HG03097 (cell line): Measurements from ENCODE around the gene GRID1.

ENCODE experiments used
- ATAC-seq: cut with Tn5 transposase; IDR thresholded peaks from one replicate; pipeline ENCODE4 v1.9.1; 2021; ENCODE audit not compliant: unreplicated experiment, low FRiP score

GRID1 gene

DNA sequence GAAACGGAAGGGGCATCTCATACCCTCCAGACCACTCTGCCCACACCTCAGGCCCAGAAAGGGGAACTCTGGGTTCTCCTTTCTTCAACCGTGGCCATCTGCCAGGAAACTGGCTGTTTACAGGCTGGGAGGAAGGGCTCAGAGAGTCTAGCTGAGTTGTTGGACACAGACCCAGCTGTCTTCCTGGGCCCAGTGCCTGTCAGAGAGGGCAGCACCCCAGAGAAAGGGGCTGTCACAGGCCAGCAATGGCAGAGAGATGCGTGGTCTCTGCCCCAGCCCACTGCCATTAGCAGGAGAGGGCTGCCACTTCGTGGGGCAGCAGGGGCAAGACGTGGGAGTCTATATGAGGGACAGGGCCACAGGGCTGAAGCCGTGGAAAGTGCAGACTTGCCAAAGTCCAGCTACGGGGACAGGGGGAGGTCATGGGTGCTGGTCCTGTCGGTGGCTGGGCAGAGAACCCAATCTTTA lies 11.0 kb downstream of the GRID1 start:
- no peak for ATAC-seq

DNA sequence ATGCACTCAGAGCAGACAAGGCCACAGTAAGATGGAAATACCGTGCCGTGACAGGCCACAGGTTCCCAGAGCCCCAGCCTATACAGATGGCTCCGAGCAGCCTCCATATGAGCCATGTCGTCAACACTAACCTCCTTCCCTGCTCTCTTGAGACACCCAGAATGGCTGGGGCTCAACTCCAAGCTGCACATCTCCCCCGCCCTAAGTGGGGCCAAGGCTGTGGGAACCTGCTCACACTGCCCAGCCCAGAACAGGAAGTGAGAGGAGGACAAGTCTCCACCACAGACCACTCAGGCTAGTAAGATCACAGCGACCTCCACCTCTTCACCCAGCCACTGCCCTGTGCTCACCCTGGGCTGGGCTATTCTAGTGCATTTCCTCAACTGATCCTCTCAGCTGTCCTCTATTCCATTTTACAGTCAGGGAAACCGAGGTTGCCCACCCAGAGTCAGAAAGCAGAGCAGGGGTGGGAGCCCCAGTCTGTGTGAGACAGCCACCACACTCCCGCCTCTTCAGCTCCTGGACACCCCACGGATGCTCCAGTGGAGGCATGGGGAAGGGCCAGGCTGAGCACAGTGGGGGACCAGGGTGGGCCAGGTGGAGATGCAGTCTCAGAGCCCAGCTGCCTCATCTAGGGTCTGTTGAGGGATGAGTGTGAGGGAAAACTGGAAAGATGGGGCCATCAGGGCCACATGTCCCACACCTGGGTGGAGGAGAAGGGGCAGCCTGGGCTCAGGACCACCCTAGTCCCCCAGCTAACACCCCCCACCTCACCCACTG lies 11.6 kb downstream of the GRID1 start:
- ATAC-seq: no peak

DNA sequence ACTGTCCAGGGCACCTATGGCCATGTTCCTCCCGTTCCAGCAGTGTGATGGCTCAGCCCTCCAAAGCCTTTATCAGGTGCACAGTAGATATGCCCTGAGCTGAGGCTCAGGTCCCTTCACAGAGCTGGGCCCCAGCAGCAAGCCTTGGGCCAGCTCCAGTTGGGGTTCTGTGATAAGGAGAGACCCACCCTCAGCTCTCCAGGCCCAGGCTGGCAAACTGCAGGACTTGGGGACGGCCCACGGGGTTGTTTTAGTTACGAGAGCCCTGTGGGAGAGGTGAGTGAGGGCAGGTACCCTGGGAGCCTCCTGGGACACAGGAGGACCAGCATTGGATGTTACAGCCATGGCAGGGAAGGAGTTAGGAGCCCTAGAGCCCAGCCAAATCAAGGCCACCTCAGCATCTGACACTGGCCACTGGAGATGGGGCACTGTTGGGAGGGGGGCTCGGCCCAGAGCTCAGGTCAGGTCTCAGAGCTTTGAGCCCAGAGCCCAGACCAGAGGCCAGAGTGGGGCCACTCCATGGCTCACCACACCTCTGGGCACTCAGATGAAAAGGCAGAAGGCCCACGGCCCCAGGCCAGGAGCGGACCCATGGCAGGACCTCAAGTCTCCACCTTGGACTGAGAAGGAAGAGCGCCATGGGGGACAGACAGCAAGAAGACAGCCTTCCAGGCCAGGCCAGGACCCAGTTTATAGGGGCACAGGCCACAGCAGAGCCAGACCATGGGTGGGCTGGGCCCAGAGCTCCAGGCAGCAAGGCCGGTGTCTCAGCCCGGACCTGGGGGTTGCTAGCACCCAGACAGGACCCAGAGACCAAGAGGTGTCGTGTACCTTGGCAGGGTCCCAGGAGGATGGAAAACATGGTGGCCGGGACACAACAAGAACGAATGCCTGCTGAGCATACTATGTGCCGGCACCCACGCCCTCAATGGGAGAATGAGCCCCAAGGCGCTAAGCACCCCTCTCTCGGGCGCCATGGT lies 12.8 kb downstream of the GRID1 start:
- ATAC-seq: no peak

DNA sequence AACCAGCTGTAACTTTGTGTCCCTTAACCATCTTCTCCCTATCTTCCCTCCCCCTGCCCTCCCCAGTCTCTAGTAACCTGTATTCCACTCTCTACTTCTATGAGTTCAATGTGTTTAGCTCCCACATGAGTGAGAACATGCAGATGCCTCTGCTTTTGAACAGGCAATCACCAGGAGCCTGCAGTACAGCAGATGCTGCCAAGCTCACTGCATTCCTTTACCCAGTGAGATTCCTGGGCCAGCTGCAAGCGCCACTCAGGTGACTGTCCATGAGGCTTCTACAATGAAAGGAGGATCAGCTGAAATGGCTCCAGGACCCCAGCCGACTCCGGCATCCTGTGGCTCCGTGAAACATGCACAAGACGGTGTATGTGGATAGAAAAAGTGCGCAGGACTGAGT lies 15.7 kb downstream of the GRID1 start:
- no peak for ATAC-seq

DNA sequence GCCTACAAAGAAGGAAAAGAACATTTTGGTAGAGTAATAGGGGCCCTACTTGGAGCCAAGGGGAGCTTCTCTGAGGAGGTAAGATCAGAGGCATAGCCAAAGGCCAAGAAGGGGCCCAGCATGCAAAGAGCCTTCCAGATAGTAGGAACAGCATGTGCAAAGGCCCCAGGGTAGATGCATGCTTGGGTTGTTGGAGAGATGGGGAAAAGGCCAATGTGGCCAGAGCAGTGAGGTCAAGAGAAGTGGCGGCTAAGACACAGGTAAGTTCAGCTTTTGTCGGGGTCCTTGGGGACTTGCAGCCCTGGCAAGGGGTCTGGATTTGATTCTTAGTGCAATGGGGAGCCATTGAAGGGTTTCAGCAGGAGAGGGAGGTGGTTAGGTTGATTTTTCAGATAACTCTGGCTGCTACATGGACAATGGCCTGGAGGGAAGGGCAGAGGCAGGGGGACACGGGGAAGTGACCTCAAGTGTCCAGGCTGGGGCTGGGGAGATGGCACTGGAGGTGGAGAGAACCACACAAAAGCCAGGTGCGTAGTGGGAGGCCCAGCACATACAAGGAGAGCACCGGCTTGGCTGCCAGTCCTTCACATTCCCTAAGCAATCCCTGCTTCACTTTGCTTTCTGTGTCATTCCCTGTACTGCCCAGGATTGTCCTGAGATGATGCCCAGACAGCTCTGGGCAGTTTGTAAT lies 16.5 kb downstream of the GRID1 start:
- ATAC-seq: no peak

DNA sequence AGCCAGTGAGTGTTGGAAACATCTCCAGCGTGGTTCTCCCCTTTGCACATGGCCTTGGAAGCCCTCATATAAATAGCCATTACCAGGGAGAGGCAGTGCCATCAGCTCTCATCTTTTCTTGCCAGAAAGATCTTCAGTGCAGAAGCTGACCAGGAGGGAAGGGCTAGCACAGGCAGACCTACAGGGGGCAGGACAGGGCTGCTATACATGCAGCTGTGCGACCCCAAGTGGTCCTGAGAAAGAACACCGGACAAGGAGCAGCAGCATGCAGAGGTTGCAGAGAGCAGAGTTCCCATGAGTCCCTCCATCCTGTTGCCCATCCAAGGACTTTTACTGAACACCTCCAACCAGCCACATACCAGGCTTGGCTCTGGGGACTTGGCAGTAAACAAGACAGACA lies 17.1 kb downstream of the GRID1 start:
- ATAC-seq: no peak

DNA sequence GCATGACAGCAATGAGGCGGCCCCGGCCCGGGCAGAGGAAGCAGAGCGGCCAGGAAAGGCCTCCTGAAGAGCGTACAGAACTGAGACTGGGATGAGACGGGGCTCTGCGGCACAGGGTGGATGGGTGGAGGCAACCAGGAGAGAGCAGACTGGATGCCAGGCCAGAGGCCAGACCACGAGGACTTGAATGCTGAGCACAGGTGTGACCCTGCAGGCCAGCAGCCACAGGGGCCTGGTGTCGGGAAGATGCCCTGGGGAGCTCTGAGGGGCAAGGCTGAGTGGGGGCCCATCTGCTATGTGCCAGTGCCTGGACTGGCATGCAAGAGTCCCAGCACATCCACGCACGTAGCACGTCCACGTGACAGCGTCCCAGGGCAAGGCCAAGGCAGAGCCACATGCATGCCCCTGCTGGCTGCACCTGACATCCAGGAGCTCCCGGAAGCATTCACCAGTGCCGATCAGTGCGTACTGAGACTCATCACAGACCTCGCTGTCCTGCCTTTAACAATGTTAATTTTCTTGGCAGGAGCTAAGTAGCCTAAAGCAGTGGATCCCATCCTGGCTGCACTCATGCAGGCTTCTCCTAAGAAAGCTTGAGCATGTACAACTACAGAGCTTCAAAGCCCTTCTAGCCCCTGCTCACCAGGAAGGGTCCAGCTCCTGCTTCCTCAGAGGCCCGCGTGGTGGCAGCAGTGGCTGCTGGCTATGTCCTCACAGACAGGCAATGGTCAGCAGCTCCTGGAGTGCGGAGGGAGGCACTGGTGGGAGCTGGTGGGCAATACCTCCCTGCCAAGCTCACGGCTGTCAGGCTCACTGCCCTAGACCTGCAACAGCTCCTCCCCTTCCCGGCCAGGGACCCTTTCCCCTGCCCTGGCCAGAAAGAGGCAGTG lies 18.0 kb downstream of the GRID1 start:
- no peak for ATAC-seq

DNA sequence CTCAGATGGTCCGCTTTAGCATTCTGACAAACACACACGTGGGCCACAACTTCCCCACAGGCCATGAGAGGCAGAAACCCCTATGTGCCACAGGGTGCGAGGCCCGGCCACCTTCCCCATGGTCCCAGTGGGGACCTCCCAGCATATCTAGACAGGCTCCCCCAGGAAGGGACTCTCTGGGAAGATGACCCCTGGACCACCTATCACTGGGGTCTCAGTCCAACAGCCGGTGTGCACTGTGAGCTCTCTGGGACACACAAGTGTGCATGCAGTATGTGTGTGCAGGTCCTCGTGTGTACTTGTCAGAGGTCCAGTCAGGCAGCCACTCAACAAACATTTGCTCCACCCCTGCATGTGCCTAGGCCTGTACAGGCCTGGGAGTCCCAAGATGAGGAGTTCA lies 18.7 kb downstream of the GRID1 start:
- no peak for ATAC-seq

DNA sequence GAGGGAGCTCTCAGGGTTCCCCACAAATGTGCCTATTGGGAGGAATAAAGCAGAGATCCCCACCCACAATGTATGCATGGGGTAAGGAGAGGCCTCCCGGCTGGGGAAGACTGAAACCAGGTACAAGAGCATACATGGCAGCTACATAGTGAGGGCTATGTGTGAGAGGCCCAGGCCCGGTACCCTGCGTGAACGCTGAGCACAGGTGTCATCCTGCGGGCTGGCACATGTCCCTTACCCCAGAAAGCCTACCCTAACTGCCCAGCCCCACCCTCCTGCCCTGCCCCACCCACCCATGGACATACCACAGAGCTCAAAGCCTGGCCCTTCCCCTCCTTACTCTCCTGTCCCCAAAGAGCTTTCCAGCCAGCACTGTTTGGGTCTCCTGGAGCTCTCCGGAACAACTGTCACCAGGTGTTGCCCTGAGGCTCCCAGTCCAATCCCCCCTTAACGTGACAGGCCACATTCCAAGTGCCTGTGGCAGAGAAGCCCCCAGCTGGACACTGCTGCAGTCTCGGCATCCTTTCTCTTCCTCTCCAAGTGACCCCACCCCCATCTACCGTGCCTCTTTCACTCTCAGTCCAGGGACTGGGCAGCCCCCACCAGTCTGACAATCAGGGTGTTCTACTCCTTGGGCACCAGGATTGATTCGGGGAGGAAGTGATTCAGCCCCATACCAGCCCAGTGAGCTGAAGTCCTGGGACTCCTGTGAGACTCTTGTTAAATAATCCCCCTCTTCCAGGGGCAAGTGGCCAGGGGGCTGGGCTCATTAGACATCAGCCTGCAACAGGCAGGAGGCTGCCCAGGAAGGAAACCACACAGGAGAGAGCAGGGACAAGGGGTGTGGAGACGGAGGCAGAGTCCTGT lies 19.6 kb downstream of the GRID1 start:
- no peak for ATAC-seq

DNA sequence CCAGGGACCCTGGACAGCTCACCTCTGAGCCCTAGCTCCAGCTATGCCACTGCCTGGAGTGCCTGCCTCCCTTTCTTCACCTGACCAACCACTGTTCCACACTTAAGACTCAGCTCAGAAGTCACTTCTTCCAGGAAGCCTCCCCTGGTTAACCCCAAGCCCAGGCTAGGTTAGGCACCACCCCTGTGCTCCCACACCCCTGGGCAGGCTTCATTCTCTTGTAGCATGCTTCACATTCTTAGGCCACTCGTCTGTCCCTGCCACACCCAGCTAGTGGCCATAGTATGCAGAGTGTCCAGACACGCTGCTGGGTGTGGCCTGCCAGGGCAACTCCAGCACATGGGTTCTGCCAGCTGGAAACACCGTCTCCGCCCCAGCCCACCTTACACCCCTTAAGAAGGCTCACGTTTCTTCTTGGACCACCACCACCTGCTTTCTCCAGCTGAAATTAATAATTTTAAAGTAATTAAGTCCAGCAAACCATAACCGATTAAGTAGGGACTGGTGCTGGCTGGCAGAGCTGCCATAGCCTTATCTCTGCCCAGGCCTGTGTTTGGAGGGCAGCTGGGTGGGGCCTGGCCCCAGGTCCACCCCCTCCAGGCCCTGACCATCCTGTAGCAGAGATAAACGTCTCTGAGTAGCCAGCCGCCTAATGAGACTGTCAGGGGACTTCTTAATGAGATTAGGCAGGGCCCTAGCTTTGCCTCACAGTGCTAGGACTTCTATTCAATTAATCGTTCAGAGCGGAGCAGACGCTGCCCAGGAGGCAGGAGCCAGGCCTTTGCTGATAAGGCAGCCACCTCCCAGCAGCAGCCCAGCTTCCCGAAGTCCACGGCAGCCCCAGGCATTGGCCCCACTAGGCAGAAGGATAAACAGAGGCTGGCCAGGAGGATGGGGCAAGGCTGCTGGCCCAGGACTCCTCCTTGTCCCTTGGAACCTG lies 20.5 kb downstream of the GRID1 start:
- ATAC-seq: no peak

DNA sequence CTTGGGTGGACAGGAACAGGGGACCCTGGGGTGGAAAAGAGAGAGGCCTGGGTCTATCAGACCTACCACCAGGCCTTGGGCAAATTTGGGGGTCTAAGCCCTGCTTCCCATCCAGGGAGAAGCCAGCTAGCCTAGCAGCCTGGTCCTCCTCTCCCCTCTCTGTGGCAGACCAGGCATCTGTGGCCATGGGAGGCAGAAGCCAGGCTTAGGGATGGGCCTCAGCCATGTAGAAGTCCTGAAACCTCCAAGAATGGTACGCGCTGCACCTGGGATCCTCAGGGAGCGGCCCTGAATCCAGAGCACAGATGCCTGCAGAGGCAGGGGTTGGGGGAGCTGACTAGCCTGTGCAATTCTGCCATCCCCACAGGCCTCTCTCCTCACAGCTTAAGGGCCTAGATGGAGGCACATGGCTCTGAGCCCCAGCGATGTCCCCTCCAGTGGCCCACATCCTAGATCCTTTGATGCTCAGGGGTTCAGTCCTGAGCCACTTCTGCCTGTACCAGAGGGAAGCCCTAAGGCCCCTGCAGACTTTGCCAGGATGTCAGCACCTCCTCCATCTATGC lies 21.2 kb downstream of the GRID1 start:
- no peak for ATAC-seq

DNA sequence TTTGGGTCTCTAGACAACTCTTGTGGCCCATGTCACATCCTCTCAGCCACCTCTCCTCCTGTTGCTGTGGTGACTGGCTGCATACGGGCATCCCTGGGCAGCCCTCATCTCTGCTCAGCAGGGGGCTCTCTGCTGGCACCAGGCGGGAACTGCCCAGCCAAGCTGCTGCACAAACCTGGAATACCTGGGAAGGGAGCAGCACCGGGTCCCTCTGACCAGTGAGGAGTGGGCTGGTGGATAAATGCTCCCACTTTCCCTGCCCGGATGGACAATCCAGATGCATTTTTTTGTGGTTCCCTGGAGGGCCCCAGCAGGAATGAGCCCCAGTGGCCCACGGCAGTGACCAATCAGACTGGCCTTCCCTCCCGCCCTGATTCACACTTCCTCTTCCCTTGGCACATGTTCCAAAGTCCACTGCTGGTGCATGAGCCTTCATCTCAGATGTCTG lies 21.9 kb downstream of the GRID1 start:
- ATAC-seq: no peak

DNA sequence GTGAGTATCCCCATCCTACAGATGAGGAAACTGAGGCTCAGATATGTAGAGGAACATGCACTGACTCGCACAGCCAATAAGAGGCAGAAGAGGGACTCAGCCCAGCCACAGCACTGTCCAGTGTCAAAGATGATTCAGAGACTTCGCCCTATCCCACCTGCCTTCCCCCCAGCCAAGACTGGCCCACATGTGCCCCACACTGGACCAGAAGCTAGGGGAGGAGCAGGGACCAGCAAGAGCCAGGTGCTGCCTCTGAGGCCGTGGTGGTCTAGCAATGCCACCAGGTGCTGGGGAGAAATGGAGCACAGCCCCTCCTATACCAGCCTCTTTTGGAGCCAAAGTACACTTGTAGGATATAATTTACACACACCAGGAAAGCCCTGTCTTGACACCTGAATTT lies 22.3 kb downstream of the GRID1 start:
- ATAC-seq: no peak

DNA sequence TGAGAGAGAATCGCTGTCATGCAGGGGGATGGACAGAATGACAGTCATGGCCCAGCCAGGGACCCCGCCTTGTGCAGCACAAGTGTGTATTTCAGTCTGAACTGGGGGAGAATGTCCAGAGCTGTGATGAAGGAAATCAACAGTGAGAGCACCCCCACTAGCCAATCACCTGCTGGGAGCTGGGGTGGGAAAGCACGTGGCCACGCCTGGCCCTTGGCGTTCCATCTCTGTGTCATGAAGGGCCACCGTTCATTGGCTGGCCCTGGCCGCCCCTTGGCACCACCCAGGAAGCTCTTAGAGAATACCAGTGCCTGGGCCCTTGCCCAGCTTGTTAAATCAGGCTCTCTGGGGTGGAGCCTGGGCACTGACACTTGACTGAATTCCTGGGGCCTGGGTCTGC lies 22.8 kb downstream of the GRID1 start:
- ATAC-seq: no peak

DNA sequence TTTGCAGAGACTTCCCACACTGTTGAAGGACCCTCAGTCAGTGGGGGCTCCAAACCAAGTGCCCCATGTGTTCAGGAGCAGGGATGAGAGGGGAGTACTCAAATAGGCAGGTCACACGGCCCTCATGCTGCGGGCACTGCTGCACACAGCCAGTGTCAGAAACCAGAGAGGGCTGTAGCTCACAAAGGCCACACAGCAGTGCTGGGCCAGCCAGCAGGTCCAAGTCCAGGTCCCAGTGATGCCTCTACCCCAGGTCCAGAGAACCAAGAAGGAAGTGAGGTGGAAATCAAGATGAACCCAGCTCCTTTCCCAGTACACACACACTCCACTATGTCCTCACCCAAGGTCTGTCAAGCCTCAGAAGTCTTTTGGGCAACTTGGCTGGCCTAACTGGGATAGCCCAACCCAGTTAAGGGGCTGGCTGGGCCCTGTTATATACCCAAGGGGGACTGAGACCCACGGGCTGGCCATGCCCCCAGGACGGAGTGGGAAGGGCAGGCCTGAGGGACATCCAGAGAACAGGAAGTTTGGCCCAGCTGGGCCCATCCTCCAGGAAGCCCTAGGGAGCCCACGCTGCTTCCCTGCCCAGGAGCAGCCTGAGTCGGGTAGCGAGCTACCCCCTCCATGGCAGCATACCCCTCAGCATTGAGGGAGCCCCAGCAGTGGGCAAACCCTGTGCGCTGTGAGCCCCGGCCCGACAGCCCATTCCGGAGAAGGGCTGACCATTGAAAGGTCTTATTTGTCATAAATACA lies 24.3 kb downstream of the GRID1 start:
- no peak for ATAC-seq

DNA sequence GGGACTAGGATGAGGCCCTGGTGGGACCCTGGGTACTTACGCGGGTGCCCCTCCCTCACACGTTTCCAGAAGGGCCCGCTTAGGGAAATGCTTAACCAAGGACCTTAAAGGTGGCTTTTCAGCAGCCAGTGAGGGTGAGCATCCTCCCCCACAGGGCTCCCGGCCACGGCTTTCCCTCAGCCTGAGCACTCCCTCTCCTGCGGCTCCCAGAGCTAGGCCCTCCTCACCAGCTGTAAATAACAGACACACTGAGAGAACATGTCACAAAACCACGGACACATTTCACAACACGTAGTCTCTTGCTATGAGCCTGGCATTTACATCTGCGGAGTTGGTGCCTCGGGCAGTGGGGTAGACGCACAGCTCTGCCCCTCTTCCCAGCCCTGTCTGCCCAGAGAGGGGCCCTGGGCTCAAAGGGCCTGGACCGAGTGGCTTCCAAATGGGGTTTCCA lies 25.2 kb downstream of the GRID1 start:
- ATAC-seq: no peak

DNA sequence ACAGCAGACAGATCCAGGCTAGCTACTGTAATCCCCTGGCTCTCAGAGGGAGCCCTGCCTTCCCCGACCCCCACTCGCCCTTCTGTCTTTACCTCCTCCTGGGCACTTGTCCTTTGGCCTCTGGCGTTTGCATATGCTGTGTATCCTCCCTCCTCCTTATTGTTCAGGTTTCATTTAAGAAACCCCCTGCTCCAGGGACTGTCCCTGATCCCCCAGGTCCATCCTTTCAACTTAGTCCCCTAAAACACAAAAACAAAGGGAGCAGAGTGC lies 25.7 kb downstream of the GRID1 start:
- no peak for ATAC-seq
